HG03521 (cell line): ENCODE measurements around the gene PRR3.

ENCODE experiments used
- ATAC-seq: cut with Tn5 transposase; IDR thresholded peaks from one replicate; pipeline ENCODE4 v1.9.1; 2021; ENCODE audit warnings: mild to moderate bottlenecking, moderate library complexity; ENCODE audit not compliant: unreplicated experiment

Gene PRR3

DNA sequence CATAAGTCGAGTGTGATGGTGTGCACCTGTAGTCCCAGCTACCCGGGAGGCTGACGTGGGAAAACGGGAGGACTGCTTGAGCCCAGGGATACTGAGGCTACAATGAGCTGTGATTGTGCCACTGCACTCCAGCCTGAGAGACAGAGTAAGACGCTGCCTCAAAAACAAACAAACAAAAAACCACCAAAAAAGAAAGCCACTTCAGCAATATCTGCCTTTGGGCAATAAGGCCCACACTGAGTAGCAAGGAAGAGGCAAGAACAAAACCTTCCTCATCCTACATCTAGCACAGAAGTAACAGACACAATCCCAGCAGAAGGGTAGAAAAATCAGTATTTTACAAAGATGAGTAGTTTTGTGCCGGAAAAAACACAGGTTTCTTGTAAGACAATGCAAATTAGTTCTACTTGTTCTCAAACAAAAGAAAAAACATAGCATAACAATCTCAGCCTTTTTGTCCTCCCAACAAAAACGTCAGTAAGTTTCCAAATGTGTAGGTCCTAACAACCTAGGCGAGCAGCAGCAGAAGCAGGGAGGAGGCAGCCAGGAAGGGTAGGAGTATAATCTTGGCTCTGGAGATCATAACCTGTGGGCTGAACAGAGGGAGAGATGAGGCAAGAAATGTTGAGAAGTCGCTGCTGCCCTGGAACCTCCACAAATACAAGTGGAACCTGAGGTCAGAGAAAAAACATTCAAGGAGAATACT, 54.2 kb downstream of the PRR3 start:
- no peak for ATAC-seq

DNA sequence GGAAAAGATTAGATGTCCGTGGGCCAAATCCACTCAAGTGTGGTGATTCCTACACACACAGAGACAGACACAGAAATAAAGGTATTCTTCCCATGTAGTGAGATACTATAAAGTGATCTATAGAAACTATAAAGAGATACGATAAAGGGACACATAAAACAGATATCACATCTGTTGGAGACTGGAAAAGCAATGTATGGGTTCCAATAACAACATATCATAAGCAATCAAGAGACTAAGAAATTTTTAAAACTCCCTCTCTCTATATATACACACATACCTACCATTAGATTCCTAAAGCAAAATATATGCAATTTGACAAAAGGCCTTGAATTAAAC, 54.7 kb downstream of the PRR3 start:
- no peak for ATAC-seq

DNA sequence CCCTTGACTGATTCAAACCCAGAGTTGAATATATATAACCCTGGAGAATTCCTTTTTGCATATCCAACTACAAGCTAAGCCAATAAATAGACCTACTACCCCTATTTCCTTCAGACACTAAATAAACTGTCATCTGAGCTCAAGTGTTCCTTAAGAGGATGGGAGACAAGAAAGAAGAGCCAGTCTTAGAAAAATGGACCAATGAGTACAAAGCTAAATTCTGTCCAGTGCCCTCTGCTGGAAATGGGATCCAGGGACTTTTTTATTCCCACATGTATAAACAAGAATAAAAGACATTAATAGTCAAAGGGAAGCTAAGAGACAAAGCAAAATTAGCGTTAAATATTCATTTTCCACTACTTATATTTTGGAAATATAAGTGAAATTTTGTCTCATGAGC, 55.1 kb downstream of the PRR3 start:
- no peak for ATAC-seq

DNA sequence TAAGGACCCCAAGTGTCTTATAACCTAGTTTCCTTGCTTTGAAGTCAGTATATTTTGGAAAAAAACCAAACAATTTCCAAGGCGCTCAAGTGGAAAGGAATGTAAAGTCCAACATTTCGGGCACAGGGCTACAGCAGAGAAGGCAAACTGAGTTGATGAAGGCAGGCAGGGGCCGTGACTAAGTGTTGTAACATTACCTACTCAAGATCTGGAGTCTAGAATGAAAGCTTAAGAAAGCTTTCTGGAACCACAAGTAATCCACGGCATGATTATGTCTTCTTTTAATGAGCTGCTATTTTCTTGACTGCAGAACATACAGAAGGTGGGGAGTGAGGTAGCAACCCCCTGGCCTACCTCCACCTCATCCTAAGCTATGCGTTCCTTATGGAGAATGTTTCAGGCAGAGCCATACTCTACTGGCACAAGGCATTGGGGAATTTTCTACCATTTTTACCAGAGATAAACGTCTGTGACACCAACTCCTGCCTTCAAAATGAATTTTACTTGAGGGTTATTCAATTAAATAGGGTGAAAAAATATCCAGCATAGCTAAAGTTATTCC, 55.7 kb downstream of the PRR3 start:
- no peak for ATAC-seq
